AG10803 (cell line): ENCODE results near the gene PNN.
A peak's percentile ranks its signal among the peaks of the same experiment; 100 is the strongest.
"Not testable (repeated sequence)": the region's sequence is repeated elsewhere in the genome, so short reads cannot be mapped to it uniquely, and the experiment has no call there.

Source experiments
- DNase-seq: peaks from one replicate; pipeline ENCODE4 v3.0.0; 2010; ENCODE audit warnings: low read depth
- H3K4me3 ChIP-seq: 2 replicates; pipeline ENCODE4 v1.5.1; 2011; ENCODE audit warnings: mild to moderate bottlenecking, low read length, control low read depth
- TF ChIP-seq, protein P1 (sequence below): conservative IDR thresholded peaks from 2 replicates; pipeline ENCODE4 v1.5.1; 2011; ENCODE audit warnings: mild to moderate bottlenecking, low read length, control low read depth, inconsistent platforms

Gene PNN

DNA sequence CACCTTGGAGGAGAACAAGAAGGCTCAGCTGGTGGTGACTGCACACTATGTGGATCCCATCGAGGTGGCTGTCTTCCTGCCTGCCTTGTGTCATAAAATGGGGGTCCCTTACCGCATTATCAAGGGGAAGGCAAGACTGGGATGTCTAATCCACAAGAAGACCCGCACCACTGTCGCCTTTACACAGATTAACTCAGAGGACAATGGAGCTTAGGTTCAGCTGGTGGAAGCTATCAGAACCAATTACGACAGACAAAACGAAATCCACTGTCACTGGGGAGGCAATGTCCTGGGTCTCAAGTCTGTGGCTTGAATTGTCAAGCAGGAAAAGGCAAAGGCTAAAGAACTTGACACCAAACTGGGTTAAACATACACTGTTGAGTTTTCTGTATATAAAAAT, 17.6 kb upstream of the PNN start:
- DNase-seq: no peak
- TF ChIP-seq, protein P1, sequence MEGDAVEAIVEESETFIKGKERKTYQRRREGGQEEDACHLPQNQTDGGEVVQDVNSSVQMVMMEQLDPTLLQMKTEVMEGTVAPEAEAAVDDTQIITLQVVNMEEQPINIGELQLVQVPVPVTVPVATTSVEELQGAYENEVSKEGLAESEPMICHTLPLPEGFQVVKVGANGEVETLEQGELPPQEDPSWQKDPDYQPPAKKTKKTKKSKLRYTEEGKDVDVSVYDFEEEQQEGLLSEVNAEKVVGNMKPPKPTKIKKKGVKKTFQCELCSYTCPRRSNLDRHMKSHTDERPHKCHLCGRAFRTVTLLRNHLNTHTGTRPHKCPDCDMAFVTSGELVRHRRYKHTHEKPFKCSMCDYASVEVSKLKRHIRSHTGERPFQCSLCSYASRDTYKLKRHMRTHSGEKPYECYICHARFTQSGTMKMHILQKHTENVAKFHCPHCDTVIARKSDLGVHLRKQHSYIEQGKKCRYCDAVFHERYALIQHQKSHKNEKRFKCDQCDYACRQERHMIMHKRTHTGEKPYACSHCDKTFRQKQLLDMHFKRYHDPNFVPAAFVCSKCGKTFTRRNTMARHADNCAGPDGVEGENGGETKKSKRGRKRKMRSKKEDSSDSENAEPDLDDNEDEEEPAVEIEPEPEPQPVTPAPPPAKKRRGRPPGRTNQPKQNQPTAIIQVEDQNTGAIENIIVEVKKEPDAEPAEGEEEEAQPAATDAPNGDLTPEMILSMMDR: no peak
- no peak overlapping the region for H3K4me3 ChIP-seq

DNA sequence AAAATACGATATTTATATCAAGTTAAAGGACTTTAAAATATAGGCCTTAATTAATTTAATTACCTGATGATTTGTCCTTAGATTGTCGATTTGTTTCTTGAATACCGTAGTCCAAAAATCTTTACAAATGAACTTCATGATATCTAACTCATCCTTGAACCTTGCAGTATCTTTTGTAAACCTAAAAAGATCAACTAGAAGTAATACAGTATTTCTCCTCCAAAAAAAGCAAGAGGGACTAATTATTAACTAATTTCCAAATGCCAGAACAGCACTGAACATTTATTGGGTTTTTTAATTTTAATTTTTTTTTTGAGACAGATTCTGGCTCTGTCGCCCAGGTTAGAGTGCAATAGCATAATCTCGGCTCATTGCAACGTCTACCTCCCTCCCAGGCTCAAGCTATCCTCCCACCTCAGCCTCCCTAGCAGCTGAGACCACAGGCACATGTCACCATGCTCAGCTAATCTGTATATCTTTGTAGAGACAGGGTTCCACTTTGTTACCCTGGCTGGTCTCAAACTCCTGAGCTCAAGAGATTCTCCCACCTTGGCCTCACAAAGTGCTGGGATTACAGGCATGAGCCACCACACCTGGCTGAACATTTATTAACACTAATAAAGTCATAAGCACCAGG, 16.7 kb upstream of the PNN start:
- TF ChIP-seq, protein P1: no peak
- no peak for DNase-seq
- no peak overlapping the region for H3K4me3 ChIP-seq

DNA sequence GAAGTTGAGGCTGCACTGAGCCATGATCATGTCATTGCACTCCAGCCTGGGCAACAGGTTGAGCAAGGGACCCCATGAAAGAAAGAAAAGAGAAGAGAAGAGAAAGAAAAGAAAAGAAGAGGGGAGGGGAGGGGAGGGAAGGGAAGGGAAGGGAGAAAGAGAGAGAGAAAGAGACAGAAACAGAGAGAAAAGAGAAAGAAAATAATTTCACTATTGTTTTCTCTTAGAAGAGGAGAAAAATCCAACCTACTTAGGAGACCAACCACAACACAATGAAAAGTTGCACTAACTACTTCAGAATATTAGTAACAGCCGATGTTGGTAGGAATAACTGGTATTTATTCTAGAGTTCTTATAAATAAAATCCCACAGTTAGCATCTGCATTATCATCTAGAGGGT, 14.6 kb upstream of the PNN start:
- TF ChIP-seq, protein P1: no peak
- no peak for DNase-seq

DNA sequence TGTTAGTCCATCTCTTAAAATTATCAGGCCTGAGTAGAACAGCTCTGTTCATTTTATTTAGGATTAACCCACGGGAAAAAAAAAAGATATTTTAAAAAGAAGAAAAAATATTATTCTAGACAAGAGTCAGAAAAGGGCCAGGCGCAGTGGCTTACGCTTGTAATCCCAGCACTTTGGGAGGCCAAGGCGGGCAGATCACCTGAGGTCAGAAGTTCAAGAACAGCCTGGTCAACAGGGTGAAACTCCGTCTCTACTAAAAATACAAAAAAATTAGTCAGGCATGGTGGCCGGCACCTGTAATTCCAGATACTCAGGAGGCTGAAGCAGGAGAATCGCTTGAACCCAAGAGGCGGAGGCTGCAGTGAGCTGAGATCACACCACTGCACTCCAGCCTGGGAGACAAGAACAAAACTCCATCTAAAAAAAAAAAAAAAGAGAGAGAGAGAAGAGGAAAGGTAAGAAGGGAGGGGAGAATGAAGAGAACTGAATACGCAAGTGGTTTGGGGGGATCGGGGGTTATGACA, 7.2 kb upstream of the PNN start:
- not testable (repeated sequence) for DNase-seq, H3K4me3 ChIP-seq

More for the DNA sequence above, 14.6 kb upstream of the PNN start:
- H3K4me3 ChIP-seq: no peak overlapping the region

DNA sequence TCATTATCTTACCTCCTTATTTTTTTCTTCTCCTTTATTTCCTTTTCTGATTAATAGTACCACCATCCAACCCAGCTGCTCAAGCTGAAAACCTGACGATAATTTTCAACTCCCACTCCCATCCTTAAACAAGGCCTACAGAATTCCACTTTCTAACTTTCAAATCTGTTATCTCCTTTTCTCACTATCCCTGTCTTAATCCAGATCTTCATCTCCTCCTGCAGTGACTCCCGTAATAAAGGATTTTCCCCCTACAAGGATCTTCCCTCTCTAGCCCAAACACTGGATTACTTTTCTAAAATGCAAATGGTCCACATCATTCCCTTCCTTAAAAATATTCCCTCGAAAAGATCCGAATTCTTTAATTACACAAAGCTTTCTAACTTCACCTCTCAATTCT, 6.5 kb upstream of the PNN start:
- H3K4me3 ChIP-seq: peak overlapping the region; percentile 99
- TF ChIP-seq, protein P1: no peak
- DNase-seq: no peak

DNA sequence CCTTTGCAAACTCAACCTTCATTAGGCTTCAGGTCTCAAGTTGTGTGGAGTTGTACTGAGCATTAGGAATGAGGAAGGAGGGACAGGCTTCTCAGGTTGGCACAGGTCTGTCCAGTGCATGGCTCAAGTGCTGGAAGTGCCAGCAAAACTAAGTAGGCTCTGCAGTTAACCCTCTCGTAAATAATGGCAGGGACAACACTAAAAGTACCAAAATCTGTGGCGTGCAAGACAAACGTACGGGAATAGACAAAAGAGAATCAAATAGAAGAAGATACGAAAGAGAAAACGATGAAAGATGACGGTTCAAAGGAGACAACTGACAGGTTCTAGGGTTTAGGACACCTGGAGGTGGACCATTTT, 5.5 kb upstream of the PNN start:
- no peak for DNase-seq
- TF ChIP-seq, protein P1: no peak
- peak overlapping the region; percentile 99 for H3K4me3 ChIP-seq

DNA sequence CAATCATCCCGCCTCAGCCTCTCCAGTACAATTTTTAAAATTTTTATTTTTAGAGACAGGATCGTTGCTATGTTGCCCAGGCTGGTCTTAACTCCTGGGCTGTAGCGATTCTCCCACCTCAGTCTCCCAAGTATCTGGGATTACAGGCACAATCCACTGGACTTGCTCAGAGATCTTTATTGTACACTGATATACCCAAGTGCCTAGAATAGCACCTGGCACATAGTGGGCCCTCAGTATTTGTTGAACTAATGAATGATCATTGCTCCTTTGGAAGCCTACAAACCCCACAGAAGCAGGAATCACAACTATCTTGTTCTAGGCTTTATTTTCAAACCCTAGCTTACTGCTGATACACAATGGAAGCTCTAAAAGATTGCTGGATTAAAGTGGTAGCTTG, 1.9 kb upstream of the PNN start:
- TF ChIP-seq, protein P1: no peak

More for the DNA sequence above, 1.9 kb upstream of the PNN start:
- no peak overlapping the region for H3K4me3 ChIP-seq
- DNase-seq: no peak
